Glutamatergic neuron (in vitro differentiated cells): ENCODE measurements around the gene UBL4B. TPM values are rescaled to one million over a fixed set of nuclear protein-coding genes. Genes with fewer than 3 reads are reported as not detected.
"Not testable (repeated sequence)": the region's sequence is repeated elsewhere in the genome, so short reads cannot be mapped to it uniquely, and the experiment has no call there.

Experiments
- DNase-seq: peaks from one replicate; pipeline ENCODE4 v3.0.0; 2022
- H3K27ac Mint-ChIP-seq: one replicate; pipeline ENCODE4 v1.8.0; 2020; ENCODE audit warnings: mild to moderate bottlenecking, mixed read lengths, inconsistent platforms; ENCODE audit not compliant: unreplicated experiment
- H3K27me3 Mint-ChIP-seq: one replicate; pipeline ENCODE4 v1.8.0; 2020; ENCODE audit warnings: mild to moderate bottlenecking, moderate library complexity, mixed read lengths, inconsistent platforms; ENCODE audit not compliant: unreplicated experiment
- H3K36me3 Mint-ChIP-seq: one replicate; pipeline ENCODE4 v1.8.0; 2020; ENCODE audit warnings: mild to moderate bottlenecking, mixed read lengths, inconsistent platforms; ENCODE audit not compliant: unreplicated experiment
- H3K4me1 Mint-ChIP-seq: one replicate; pipeline ENCODE4 v1.8.0; 2020; ENCODE audit warnings: mild to moderate bottlenecking, low read depth, mixed read lengths, inconsistent platforms; ENCODE audit not compliant: unreplicated experiment
- H3K4me3 Mint-ChIP-seq: one replicate; pipeline ENCODE4 v1.8.0; 2020; ENCODE audit warnings: mild to moderate bottlenecking, mixed read lengths, inconsistent platforms; ENCODE audit not compliant: unreplicated experiment
- H3K9me3 Mint-ChIP-seq: one replicate; pipeline ENCODE4 v1.8.0; 2020; ENCODE audit warnings: mild to moderate bottlenecking, moderate library complexity, mixed read lengths, inconsistent platforms; ENCODE audit not compliant: unreplicated experiment
- CTCF ChIP-seq: fragments of 200-600 bp; sonication (generic); IDR thresholded peaks from one replicate; pipeline ENCODE4 v1.5.0; 2021; ENCODE audit not compliant: partially characterized antibody, unreplicated experiment
- total RNA-seq: library from RNA; stranded (reverse); fragmentation: NEBNext Ultra II Directional; extraction: Animal tissue kit (Norgen Biotek cat#: 25700); gene quantifications from one replicate; pipeline ENCODE4 v1.2.1, GENCODE V29; 2021; ENCODE audit not compliant: unreplicated experiment

The UBL4B gene
- total RNA-seq, 1 donor from 2014 or later: not detected

- Mint-ChIP-seq H3K27me3 (peaks cover 33% of the 10 kb centered on the region), H3K27ac (no peak overlapping the region), H3K4me3 (no peak overlapping the region), H3K4me1 (peaks cover 4% of the 10 kb centered on the region), H3K36me3 (peaks cover 9% of the 10 kb centered on the region), H3K9me3 (peaks cover 10% of the 10 kb centered on the region)
- TF ChIP-seq CTCF: no peak
- no peak for DNase-seq
Observed at GRCh38 chr1:110070282-110070669, 42.0 kb upstream of the UBL4B start.

DNA sequence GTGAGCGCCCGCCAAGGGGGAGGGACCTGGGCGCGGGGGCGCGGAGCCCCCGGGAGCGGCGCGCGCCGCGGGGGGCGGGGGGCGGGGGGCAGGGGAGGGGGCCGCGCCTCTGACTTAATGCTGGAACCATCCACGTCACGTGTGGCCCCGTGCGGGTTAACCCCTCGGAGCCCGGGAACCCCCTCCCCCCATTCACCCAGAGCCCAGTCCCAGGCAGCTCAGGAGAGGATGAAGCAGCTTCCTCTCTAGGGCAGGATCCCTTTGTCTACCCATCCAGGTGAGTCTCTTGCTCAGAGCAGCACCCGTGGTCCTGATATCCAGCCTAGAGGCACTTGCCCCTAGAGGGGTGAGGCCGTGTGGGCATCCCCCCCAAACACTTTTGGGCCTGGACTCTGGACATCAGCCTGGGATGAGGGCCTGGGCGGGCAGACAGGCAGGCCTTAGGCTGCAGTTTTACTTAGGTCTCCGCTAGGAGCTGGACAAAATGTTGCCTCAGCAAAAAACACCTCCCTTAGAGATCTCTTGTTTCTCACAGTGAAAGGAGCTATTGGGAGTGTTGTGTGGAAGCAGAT, 41.5 kb upstream of the UBL4B start, which contains the start of gene ALX3:
ALX3 (minus strand) TSS at position 2 of the 572 bp plus-strand sequence. CDS start 60 bp downstream, outside the sequence.
- H3K27me3 Mint-ChIP-seq: peaks cover 31% of the 10 kb centered on the region
- peak within 1 kb of the TSS; percentile 67 for H3K4me3 Mint-ChIP-seq
- H3K36me3 Mint-ChIP-seq: peaks cover 9% of the 10 kb centered on the region
- no peak within 1 kb of the TSS for H3K27ac Mint-ChIP-seq
- peaks cover 10% of the 10 kb centered on the region for H3K9me3 Mint-ChIP-seq
- no peak for TF ChIP-seq CTCF
- peaks cover 4% of the 10 kb centered on the region for H3K4me1 Mint-ChIP-seq
- no peak for DNase-seq

- H3K27ac Mint-ChIP-seq: no peak overlapping the region
- DNase-seq: no peak
- H3K27me3 Mint-ChIP-seq: peaks cover 18% of the 10 kb centered on the region
- no peak for TF ChIP-seq CTCF
- no peak overlapping the region for H3K4me3 Mint-ChIP-seq
- no peaks in the 10 kb centered on the region for H3K36me3 Mint-ChIP-seq
- peaks cover 8% of the 10 kb centered on the region for H3K9me3 Mint-ChIP-seq
- H3K4me1 Mint-ChIP-seq: peaks cover 4% of the 10 kb centered on the region
Observed at GRCh38 chr1:110074166-110074565, 38.1 kb upstream of the UBL4B start.

GRCh38 chr1:110076789-110077500, 35.3 kb upstream of the UBL4B start:
- no peak for DNase-seq
- no peaks in the 10 kb centered on the region for H3K4me1 Mint-ChIP-seq
- H3K9me3 Mint-ChIP-seq: peaks cover 4% of the 10 kb centered on the region
- H3K27me3 Mint-ChIP-seq: peaks cover 28% of the 10 kb centered on the region
- TF ChIP-seq CTCF: no peak
- no peaks in the 10 kb centered on the region for H3K36me3 Mint-ChIP-seq
- H3K27ac Mint-ChIP-seq: no peak overlapping the region
- H3K4me3 Mint-ChIP-seq: no peak overlapping the region

- H3K9me3 Mint-ChIP-seq, H3K4me3 Mint-ChIP-seq, H3K36me3 Mint-ChIP-seq, H3K27ac Mint-ChIP-seq, DNase-seq, H3K4me1 Mint-ChIP-seq: not testable (repeated sequence)
- peaks cover 31% of the 10 kb centered on the region for H3K27me3 Mint-ChIP-seq
Observed at GRCh38 chr1:110079995-110080394, 32.2 kb upstream of the UBL4B start.
